ENCODE data around the gene DDRGK1. TPM values are rescaled to one million over a fixed set of nuclear protein-coding genes. Genes with fewer than 3 reads are reported as not detected.

The DDRGK1 gene
- total RNA-seq, 2 donors from 2014 or later: 60.9 to 90.9 TPM

GRCh38 chr20:3243718-3244358 lies 39.4 kb upstream of the DDRGK1 start:
- DNase-seq (ENCODE audit: low spot score) (no peak), ATAC-seq (ENCODE audit: insufficient number of reproducible peaks, low FRiP score, low read depth) (no peak)
- H3K9me3 ChIP-seq: no peaks in the 10 kb centered on the region
- H3K27me3 ChIP-seq (replicated peaks; ENCODE audit: insufficient read depth): no peaks in the 10 kb centered on the region
- H3K4me1 ChIP-seq (ENCODE audit: control insufficient read depth in 1 of 2, low read depth in 2 of 2): peaks cover 7 to 29% of the 10 kb centered on the region in 2 donors
- no peak overlapping the region for H3K4me3 ChIP-seq
- no peak for TF ChIP-seq CTCF (IDR thresholded peaks at IDR 0.05)
- no peak overlapping the region for H3K27ac ChIP-seq
- H3K36me3 ChIP-seq: no peaks in the 10 kb centered on the region

GRCh38 chr20:3242172-3242692 lies 37.8 kb upstream of the DDRGK1 start:
- Histone ChIP-seq H3K9me3 (no peaks in the 10 kb centered on the region), H3K27ac (no peak overlapping the region), H3K4me3 (no peak overlapping the region), H3K4me1 (ENCODE audit: control insufficient read depth in 1 of 2, low read depth in 2 of 2) (peaks cover 7 to 24% of the 10 kb centered on the region in 2 donors), H3K27me3 (replicated peaks; ENCODE audit: insufficient read depth) (peaks cover 10% of the 10 kb centered on the region), H3K36me3 (no peaks in the 10 kb centered on the region)
- no peak for DNase-seq (ENCODE audit: low spot score)
- TF ChIP-seq CTCF (IDR thresholded peaks at IDR 0.05): no peak
- no peak for ATAC-seq (ENCODE audit: insufficient number of reproducible peaks, low FRiP score, low read depth)

- Histone ChIP-seq H3K36me3 (no peaks in the 10 kb centered on the region), H3K4me3 (no peak overlapping the region), H3K9me3 (no peaks in the 10 kb centered on the region), H3K4me1 (ENCODE audit: control insufficient read depth in 1 of 2, low read depth in 2 of 2) (peaks cover 7 to 24% of the 10 kb centered on the region in 2 donors), H3K27ac (no peak overlapping the region), H3K27me3 (replicated peaks; ENCODE audit: insufficient read depth) (peaks cover 11% of the 10 kb centered on the region)
- TF ChIP-seq CTCF (IDR thresholded peaks at IDR 0.05): no peak
- DNase-seq (ENCODE audit: low spot score): no peak
- no peak for ATAC-seq (ENCODE audit: insufficient number of reproducible peaks, low FRiP score, low read depth)
Measured at GRCh38 chr20:3240776-3241363, 36.4 kb upstream of the DDRGK1 start.

- Histone ChIP-seq H3K4me1 (ENCODE audit: control insufficient read depth in 1 of 2, low read depth in 2 of 2) (peaks cover 7 to 24% of the 10 kb centered on the region in 2 donors), H3K9me3 (no peaks in the 10 kb centered on the region), H3K36me3 (no peaks in the 10 kb centered on the region), H3K4me3 (peak overlapping the region; percentile 93), H3K27ac (no peak overlapping the region), H3K27me3 (replicated peaks; ENCODE audit: insufficient read depth) (peaks cover 11% of the 10 kb centered on the region)
- DNase-seq (ENCODE audit: low spot score) (no peak), ATAC-seq (ENCODE audit: insufficient number of reproducible peaks, low FRiP score, low read depth) (no peak)
- no peak for TF ChIP-seq CTCF (IDR thresholded peaks at IDR 0.05)
Measured at GRCh38 chr20:3239867-3240775, 35.6 kb upstream of the DDRGK1 start.
